Amniotic epithelial cell (primary cell): ENCODE results near the gene CORIN.

Experiments used
- DNase-seq: peaks from one replicate; pipeline ENCODE4 v3.0.0-alpha.2; 2010; ENCODE audit warnings: low read depth

CORIN gene

GRCh38 chr4:47835494-47835893 lies 2.4 kb downstream of the CORIN start:
- no peak for DNase-seq

GRCh38 chr4:47831026-47831679 lies 6.7 kb downstream of the CORIN start:
- DNase-seq: no peak

GRCh38 chr4:47830265-47831025 lies 7.4 kb downstream of the CORIN start:
- DNase-seq: no peak

- no peak for DNase-seq
Measured at GRCh38 chr4:47829438-47829837, 8.4 kb downstream of the CORIN start.

- DNase-seq: no peak
Measured at GRCh38 chr4:47827343-47828047, 10.4 kb downstream of the CORIN start.

GRCh38 chr4:47824840-47825239 lies 13.0 kb downstream of the CORIN start:
- no peak for DNase-seq

- no peak for DNase-seq
Measured at GRCh38 chr4:47819178-47819577, 18.7 kb downstream of the CORIN start.

- no peak for DNase-seq
Measured at GRCh38 chr4:47817275-47817674, 20.6 kb downstream of the CORIN start.

GRCh38 chr4:47816748-47817147 lies 21.1 kb downstream of the CORIN start:
- DNase-seq: no peak

GRCh38 chr4:47814618-47815295 lies 23.1 kb downstream of the CORIN start:
- DNase-seq: no peak

- DNase-seq: no peak
Measured at GRCh38 chr4:47809654-47810203, 28.1 kb downstream of the CORIN start.

- DNase-seq: no peak
Measured at GRCh38 chr4:47804598-47804997, 33.3 kb downstream of the CORIN start.

GRCh38 chr4:47801481-47802002 lies 36.3 kb downstream of the CORIN start:
- DNase-seq: no peak

- no peak for DNase-seq
Measured at GRCh38 chr4:47798165-47798564, 39.7 kb downstream of the CORIN start.

- no peak for DNase-seq
Measured at GRCh38 chr4:47791965-47792364, 45.9 kb downstream of the CORIN start.

GRCh38 chr4:47790105-47790504 lies 47.8 kb downstream of the CORIN start:
- DNase-seq: no peak

GRCh38 chr4:47788126-47788525 lies 49.7 kb downstream of the CORIN start:
- no peak for DNase-seq

GRCh38 chr4:47786958-47787370 lies 50.9 kb downstream of the CORIN start:
- DNase-seq: peak; percentile 36

- no peak for DNase-seq
Measured at GRCh38 chr4:47785153-47785552, 52.7 kb downstream of the CORIN start.

- peak; percentile 2 for DNase-seq
Measured at GRCh38 chr4:47784222-47784621, 53.6 kb downstream of the CORIN start.

GRCh38 chr4:47776353-47776752 lies 61.5 kb downstream of the CORIN start:
- DNase-seq: no peak

GRCh38 chr4:47774079-47774478 lies 63.8 kb downstream of the CORIN start:
- no peak for DNase-seq
